T-helper 22 cell (primary cell): ENCODE measurements around the gene NDRG2.
"Not testable (repeated sequence)": the region's sequence is repeated elsewhere in the genome, so short reads cannot be mapped to it uniquely, and the experiment has no call there.

ENCODE experiments used
- DNase-seq: peaks from one replicate; pipeline ENCODE4 v3.0.0-alpha.2; 2020; ENCODE audit warnings: low read depth

NDRG2 gene

GRCh38 chr14:21055432-21056117 lies 30.7 kb upstream of the NDRG2 start:
- no peak for DNase-seq

DNA sequence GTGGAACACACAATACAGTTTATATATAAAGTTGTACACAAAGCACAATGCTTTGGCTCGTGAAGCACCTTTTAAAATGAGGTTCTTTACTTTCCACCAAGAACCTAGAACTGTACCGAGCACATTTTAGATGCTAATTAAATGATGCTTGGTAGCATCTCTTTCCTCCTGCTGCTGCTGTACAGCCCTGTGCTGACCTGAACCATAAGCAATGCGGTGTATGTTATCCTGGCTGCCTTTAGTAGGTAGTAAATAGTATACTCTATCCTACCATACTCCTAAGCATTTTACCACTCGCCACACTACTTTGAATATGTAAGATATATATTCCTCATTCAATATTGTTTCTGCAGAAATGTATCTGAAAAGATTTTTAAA lies 29.9 kb upstream of the NDRG2 start:
- DNase-seq: no peak

DNA sequence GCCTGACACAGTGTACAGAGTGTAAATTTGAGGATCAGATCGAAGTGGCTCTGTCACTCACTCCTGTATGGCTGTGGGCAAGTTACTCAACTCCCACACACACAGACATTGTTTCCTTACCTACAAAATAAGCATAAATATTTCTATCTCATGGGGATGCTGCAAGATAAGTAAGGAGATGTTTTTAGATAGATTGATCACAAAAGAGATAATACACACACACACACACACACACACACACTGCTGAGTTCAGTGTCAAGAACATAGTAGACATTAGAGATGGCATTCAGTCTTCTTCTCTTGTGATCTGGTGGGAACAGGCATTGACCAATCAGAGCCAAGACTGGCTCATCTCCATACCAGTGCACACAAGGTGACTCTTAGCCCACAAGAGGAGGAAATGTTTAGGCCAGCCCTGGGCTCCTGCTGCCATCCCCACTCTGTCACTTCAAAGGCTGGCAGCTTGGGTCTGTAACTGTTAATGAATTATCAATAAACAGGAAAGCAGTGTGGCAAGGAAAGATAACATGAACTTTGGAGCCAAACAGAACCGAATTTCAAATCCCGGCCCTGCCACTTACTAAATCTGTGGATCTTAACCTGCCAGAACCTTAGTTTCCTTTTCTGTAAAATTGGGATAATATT lies 29.4 kb upstream of the NDRG2 start:
- no peak for DNase-seq

DNA sequence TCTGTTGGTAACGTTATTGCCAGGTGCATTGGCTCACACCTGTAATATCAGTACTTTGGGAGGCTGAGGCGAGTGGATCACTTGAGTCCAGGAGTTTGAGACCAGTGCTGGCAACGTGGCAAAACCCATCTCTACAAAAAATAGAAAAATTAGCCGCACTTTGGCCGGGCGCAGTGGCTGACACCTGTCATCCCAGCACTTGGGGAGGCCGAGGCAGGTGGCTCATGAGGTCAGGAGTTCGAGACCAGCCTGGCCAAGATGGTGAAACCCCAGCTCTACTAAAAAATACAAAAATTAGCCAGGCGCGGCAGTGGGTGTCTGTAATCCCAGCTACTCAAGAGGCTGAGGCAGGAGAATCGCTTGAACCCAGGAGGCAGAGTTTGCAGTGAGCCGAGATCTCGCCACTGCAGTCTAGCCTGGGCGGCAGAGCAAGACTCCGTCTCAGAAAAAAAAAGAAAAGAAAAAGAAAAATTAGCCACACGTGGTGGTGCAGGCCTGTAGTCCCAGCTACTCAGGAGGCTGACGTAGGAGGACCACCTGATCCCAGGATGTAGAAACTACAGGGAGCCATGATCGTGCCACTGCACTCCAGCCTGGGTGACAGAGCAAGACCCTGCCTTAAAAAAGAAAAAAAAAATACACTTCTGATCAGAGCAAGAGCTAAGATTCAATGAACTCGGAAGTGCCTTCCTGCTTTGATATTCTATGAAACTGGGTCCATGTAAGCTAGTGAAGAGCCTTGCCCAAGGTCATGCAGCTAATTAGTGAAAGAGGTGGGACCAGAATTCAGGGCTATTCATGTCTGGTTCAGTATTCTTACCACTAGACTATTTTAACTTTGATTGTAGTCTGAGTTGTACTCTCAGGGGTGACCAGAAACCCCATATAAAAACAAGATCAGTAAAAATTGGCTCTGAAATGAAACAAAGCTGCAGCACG lies 28.6 kb upstream of the NDRG2 start:
- no peak for DNase-seq

- DNase-seq: no peak
Observed at GRCh38 chr14:21050597-21050996, 25.7 kb upstream of the NDRG2 start.

DNA sequence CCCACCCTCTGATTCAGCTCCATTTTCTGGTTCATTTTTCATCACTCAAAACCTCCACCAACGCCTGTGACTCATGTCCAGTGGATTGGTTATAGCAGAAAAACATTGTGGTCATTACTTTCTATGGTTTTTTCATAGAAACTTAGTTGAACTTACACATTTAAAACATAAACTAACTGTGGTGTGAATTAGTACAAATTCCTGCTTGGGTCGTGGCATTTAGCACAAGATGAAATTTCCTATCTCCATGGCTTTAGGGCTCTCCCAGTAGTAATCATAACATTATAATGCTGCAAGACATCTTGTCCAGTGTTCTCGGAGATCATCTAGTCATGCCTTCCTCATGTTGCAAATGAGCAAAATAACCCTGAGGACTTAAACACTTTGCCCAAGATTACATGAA lies 24.4 kb upstream of the NDRG2 start:
- DNase-seq: no peak

- no peak for DNase-seq
Observed at GRCh38 chr14:21048638-21049037, 23.8 kb upstream of the NDRG2 start.

DNA sequence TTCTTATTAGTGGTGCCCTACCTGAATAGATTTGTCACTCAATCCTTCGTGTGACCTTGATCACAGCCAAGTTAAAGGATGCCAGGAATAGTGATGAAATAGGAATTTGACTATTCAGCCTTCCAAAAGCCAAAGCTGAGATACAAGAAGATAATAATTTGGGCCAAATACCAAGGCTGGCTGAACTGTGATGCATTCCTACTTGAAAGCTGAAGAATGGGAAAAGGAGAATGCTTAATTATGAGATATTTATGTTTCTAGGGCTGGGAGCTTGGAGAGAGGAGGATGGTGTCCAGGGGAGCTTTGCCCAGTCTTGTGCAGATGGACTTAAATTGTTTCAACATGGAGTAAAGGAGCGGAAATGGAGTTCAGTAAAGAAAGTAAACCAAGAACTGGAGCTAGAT lies 22.5 kb upstream of the NDRG2 start:
- no peak for DNase-seq

DNA sequence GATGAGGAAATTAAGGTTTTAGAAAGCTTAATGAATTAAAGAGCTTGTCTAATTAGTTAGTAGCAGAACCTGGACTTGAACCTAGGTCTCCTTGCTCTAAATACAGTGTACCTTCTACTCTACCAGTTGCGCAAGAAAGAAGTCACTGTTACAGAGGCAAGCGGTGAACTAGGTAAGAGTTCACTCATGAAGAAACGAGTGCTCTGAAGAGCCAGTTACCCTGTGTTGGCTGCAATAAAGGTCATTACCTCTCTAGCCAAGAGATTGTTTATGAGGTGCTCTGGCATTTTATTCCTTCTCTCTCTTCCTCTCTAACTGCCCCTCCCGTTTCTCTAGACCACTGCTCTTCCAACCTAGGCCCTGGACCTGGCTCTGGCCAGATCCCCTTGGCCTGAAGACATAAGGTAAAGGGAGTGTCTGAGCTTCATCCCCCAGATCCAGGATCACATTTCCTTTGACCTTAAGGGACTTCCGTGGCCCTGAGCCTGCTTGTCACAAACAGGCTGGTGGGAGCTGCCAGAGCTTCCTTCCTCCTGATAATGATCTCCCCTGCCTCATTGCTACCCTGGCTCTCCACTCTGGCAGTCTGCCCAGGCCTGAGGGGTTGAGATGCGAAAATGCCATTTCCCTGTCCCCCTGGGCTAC lies 19.2 kb upstream of the NDRG2 start:
- peak; percentile 9 for DNase-seq

GRCh38 chr14:21043387-21043973 lies 18.6 kb upstream of the NDRG2 start:
- DNase-seq: no peak

DNA sequence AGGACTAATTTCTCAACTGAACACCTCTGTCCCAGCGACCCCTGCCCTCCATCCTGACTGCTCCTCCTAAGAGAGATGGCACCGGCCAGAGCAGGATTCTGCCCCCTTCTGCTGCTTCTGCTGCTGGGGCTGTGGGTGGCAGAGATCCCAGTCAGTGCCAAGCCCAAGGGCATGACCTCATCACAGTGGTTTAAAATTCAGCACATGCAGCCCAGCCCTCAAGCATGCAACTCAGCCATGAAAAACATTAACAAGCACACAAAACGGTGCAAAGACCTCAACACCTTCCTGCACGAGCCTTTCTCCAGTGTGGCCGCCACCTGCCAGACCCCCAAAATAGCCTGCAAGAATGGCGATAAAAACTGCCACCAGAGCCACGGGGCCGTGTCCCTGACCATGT lies 18.1 kb upstream of the NDRG2 start:
- no peak for DNase-seq

DNA sequence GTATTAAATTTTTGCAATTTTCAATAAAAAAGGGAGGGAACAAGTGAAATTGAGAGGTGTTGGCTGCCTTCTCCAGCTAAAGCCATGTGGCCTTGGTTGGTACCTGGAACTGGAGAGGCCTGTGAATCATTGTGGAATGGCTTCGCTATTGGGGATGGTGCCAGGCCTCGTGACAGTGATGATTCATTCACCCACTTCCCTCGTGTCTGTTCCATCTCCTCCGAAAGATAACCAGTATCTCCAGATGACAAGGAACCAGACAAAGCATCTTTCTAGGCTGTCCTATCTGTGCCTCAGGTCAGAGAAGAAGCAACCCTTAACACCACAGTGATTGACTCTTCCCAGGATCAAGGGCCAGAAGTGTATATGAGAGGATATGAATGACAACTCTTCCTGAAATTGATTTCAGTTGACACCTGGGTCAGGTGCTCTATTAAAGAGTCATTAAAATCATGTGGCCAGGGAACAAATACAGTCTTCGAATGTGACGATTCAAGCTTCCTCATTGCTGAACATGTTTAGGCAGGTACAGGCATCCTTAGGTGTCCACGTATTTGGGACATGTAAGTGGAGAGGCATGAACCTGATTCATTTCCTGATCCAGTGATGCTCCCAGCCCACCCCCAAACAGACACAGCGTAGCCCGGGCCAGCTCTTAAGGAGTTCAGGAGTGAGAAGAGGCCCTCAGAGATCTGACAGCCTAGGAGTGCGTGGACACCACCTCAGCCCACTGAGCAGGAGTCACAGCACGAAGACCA lies 17.0 kb upstream of the NDRG2 start, which contains the start of gene RNASE7:
RNASE7 (plus strand) TSS at position 687 of the 758 bp plus-strand sequence. CDS start 631 bp downstream, outside the sequence.
- no peak for DNase-seq

GRCh38 chr14:21040941-21041340 lies 16.1 kb upstream of the NDRG2 start:
- DNase-seq: not testable (repeated sequence)

DNA sequence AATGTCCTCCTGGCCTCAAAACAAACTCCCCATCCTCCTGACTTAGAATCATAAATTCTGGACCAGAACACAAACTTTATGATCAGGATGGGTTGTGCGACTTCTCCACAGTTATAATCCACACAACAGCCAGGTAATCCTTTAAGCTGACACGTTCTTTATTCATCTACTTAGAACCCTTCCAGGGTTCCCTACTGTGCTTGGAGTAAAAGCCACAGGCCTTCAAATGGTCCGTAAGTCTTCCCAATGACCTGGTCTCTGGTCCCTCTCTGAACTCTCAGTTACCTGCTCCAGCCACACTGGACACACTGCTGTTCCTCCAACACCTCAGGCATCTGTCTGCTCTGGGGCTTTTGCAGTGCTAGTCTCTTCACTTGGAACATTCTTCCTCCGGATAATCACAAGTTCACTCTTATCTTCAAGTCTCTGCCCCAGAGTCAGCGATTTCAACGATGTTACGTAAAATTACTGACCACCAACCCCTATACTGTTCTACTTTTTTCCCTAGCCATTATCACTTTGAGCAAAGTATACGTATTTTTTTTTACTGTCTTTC lies 15.6 kb upstream of the NDRG2 start:
- no peak for DNase-seq

GRCh38 chr14:21039585-21040369 lies 14.9 kb upstream of the NDRG2 start:
- DNase-seq: no peak

GRCh38 chr14:21038441-21039422 lies 13.9 kb upstream of the NDRG2 start:
- DNase-seq: no peak

DNA sequence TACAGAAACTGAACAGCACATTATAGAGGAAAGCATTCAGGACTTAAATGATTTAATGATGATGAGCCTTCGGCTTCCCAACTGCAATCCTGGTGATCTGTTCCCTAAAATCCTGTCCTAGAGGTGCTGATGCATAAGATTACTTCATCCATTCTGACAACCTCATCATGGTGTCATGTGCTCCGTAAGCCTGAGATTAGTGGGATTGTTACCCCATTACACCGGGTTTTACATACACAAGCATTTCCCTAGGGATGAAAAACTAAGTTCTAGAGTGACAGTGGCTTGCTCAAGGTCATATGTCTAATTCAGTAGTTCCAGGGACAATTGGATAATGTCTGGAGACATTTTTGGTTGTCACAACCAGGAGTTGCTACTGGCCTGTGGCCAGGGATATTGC lies 12.3 kb upstream of the NDRG2 start:
- no peak for DNase-seq

- no peak for DNase-seq
Observed at GRCh38 chr14:21036751-21037150, 11.9 kb upstream of the NDRG2 start.

DNA sequence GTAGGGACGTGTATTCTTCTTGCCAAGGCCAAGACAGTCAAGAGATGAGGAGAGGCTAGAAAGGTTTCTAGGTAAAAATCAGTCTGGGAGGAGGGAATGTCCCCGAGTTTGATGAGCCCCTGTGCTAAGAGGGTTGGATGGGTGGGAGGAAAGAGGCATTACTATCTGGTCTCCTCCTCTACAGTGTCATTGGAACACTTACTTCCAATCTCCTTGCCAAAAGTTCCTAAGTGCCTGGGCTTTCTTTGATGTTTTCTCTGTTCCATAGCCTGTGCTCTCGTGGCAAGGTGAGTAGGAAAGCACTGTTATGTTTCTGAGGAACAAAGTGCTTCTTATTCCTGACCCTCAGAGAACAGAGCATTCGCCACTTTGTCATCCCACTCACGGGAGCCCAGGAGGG lies 9.8 kb upstream of the NDRG2 start, which contains the start of gene RNASE13:
RNASE13 (minus strand) TSS at position 101 of the 400 bp plus-strand sequence. CDS start 519 bp downstream, outside the sequence.
- no peak for DNase-seq
